ENCODE measurements around the gene ANKZF1. TPM values are rescaled to one million over a fixed set of nuclear protein-coding genes. Genes with fewer than 3 reads are reported as not detected.
"Not testable (repeated sequence)": the region's sequence is repeated elsewhere in the genome, so short reads cannot be mapped to it uniquely, and the experiment has no call there.

Gene ANKZF1
- total RNA-seq, 1 donor, result 38.5 TPM

DNA sequence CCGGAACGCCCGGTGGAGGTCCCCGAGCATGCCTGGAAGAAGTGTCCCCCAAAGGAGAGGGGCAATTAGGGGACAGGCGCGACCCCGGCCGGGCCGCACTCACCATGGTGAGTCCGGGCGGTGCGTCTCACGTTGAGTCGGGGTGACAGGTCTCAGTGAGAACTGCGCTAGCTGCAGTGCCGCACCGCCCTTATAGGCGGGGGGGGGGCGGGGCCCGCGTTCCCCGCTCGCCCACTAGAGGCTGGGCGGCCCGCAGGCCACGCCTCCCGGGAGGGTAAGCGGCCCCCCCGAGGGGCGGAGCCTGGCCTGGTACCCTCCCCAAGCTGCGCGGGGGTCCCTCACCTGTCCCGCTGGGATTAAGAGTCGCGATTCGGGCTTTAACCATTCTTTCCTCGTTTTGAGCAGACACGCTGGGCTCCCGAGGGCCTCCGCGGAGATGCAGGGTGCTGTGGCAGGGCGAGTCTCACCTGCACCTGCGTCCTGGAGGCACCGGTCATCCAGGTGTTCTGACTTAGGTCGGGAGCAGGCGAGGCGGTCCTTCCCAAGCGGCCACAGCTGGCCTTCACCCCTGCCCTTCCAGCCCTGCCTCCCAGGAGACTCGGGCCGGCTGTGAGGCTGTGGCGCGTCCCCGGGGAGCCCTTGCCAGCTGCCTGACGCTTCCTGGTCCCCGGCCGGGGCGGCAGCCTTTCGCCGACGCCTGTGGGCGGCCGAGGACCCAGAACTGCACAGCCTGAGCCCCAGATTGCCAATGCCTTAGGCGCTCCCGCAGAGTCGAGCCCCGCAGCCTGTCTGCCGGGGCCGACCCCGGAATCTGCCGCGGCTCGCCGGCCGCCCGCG, 24.4 kb downstream of the ANKZF1 start, which contains the start of gene TUBA4A:
Gene TUBA4A (minus strand): TSS at position 166 of the 837 bp plus-strand sequence. CDS start 60 bp downstream, at position 106.
- DNase-seq (ENCODE audit: low read depth in 2 of 3, low spot score in 2 of 3), result peak; percentile 78 to 85 (median 83)

DNA sequence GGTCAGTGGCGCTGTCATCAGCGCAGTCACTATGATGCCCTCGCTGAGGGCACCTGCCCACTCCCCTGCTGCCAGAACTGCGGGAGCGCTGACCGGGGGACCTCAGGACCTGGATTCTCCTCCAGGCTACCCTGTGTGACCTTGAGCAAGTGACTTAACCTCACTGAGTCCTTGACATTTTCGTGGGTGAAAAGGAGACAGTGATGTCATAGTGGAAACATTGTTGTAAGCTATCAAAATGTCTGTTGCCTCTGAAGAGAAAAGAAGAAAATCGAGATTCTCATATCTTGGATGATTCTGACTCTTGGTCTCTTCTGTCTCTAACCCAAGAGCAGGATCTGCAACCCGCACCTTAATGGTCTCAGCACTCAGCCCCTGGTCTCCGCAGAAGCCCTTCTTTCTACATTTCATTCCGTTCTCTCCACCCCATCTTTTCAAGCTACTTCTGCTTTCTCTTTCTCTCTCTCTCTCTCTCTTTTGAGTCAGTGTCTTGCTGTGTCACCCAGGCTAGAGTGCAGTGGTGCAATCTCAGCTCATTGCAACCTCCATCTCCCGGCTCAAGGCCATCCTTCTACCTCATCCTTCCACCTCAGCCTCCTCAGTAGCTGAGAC, 25.1 kb downstream of the ANKZF1 start:
- peak in 2 of 3 donors; percentile 62 to 74 for DNase-seq (ENCODE audit: low read depth in 2 of 3, low spot score in 2 of 3)

DNA sequence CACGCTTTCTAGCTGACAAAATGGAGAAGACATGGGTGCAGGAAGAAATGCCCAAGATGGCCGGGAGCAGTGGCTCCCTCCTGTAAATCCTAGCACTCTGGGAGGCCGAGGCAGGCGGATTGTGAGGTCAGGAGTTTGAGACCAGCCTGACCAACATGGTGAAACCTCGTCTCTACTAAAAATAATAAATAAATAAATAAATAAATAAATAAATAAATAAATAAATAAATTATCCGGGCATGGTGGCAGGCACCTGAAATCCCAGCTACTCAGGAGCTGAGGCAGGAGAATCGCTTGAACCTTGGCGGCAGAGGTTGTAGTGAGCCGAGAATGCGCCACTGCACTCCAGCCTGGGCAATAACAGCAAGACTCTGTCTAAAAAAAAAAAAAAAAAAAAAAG, 29.3 kb downstream of the ANKZF1 start:
- DNase-seq (ENCODE audit: low read depth in 2 of 3, low spot score in 2 of 3), result not testable (repeated sequence)

DNA sequence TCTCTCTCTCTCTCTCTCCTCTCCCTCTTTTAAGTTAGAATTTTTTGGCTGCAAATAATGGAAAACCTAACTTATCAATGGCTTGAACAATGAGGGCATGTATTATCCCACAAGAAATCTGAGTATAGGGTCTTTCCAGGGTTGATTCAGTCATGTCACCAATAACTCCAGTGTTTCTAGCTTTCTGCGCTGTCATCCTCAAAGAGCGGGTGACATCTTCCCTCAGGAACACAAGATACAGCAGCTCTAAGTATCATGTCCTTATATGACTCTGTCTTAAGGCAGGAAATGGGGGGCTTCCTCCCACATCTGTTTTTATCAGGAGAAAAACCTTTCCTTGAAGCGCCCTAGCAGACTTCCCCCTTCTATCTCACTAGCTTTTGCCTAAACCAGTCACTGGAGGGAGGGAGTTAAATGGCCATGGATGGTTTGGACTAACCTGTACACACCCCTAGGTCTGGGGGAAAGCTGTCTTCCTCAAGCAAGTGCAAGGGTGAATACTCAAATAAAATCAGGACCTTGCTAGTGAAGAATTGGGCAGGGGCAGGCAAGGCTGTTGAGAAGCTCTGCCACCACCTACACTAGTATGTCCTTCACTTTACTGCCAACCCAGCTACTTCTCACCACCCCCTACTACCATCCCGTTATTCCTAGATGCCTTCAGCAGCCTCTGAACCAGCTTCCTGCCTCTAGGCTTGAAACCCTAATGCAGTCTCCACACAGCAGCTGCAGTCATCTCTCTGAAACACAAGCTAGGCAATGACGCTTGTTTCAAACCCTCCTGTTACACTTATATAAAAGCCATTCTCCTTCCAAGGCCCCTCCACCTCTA, 31.6 kb downstream of the ANKZF1 start:
- no peak for DNase-seq (ENCODE audit: low read depth in 2 of 3, low spot score in 2 of 3)

DNA sequence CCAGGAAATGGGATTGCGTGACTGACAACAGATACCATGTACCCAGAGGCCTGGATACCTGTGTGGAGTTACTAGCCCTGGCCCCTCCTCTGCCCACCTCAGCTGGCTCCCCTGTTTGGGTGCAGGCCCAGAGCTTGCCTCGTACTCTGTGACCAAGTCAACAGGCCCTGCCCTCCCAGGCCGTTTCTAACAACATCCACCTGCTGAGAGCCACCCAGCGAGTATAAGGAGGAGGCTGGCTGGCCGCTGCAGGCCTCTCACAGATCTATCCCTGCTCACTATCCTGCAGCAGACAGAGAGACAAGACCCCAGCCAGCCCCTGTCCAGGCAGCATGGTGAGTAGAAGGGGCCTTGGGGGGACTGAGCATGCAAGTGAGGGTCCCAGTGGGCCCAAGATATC, 36.6 kb downstream of the ANKZF1 start:
- no peak for DNase-seq (ENCODE audit: low read depth in 2 of 3, low spot score in 2 of 3)

DNA sequence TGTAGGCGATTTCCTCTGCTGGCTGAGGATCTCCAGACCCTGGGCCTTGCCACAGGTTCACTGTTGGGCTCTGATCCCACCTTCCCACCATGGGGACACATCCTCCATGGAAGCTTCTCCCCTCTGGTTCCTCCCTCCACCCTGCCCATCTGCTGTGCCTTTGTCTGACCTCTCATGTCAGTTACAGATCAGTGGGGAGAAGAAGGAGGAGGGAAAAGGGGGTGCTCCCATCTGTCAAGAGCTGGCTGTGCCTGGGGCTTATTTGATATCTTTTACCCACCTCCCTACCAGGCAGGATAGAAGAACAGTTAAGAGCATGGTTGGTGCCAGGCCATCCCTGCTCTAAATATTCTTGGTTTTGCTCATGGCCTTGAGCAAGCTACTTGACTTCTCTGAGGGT, 37.3 kb downstream of the ANKZF1 start:
- no peak for DNase-seq (ENCODE audit: low read depth in 2 of 3, low spot score in 2 of 3)

DNA sequence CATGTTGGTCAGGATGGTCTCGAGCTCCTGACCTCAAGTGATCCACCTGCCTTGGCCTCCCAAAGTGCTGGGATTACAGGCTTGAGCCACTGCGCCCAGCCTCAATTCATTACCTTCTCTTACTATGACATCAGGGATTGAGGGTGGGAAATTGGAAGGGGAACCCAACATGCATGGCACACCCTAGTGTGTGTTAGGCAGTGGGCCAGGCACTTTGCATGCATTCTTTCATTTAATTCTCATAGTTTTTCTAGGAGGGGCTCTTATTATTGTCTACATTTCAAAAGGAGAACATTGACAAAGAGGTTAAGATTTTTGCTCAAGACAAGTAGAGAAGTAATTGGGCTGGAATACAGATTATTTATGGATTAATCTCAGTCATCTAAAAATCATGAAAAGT, 38.7 kb downstream of the ANKZF1 start:
- no peak for DNase-seq (ENCODE audit: low read depth in 2 of 3, low spot score in 2 of 3)

DNA sequence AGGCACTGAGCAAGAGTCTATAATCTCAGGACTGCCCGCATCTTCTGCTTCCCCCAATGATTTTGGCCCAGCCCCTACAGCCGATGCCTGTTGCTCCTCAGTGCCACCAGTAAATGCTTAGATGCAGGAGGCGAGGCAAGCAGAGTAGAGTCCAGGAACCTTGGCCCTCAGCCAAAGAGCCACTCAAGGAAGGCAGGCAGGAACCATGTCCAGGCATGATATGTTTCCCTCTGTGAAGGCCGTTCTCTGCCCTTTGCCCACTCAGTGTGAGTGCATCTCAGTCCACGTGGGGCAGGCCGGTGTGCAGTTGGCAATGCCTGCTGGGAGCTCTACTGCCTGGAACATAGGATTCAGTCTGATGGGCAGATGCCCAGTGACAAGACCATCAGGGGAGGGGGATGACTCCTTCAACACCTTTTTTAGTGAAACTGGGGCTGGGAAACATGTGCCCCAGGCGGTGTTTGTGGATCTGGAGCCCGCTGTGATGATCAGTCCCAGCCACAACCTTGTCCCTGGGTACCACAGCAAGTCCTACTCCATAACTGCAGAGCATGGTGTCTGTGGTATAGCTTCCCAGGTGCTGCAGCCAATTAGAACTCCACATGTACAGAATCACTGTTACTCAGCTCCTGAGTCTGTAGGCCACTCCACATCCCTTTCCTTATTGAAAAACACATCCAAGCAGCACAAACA, 39.9 kb downstream of the ANKZF1 start:
- no peak for DNase-seq (ENCODE audit: low read depth in 2 of 3, low spot score in 2 of 3)

DNA sequence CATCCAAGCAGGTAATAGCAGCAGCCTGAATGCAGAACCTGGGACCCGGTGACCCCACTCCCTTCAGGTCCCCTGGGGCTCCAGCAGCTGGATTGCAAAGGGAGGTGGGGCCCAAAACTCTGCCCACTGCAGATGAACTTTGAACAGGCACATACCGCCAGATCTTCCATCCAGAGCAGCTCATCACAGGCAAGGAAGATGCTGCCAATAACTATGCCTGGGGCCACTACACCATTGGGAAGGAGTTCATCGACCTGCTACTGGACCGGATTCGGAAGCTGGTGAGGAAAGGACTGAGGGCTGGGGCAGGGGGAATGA, 40.4 kb downstream of the ANKZF1 start:
- no peak for DNase-seq (ENCODE audit: low read depth in 2 of 3, low spot score in 2 of 3)

DNA sequence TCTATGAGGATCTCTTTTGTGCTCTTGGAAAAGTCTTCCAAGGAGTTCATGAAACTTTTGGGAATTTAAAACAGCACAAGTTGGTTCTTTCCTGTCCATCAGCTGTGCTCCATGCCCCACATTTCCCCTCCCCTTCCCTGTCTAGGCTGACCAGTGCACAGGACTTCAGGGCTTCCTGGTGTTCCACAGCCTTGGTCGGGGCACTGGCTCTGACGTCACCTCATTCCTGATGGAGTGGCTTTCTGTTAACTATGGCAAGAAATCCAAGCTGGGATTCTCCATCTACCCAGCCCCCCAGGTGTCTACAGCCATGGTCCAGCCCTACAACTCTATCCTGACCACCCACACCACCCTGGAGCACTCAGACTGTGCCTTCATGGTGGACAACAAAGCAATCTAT, 41.4 kb downstream of the ANKZF1 start:
- no peak for DNase-seq (ENCODE audit: low read depth in 2 of 3, low spot score in 2 of 3)

DNA sequence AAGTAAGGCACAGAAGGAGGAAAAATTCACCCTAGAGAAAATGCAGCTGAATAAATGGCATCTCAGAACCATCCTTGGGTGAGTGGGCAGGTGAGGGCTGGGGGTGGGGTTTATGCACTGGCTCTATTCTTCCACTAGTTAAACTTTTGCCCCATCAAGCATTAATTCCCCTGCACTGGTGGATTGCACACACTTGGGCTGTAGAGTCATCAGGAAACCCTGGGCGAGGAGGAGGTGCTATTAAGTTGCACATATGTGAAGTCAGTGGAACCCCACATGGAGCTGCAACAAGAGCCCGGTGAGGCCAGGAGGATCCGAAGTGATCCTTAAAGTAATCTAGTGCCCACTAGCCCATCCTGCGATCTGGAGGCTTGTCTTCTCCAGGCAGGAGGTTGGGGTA, 42.8 kb downstream of the ANKZF1 start:
- no peak for DNase-seq (ENCODE audit: low read depth in 2 of 3, low spot score in 2 of 3)

DNA sequence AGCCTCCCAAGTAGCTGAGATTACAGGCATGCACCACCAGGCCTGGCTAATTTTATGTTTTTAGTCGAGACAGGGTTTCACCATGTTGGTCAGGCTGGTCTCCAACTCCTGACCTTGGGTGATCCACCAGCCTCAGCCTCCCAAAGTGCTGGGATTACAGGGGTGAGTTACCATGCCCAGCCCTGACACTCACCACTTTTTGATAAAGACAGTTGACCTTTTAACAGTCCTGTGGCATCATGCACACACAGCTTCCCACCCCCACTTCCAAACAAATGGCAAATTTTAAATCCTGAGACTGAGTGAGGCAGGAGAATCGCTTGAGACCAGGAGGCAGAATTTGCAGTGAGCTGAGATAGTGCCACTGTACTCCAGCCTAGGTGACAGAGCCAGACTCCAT, 43.4 kb downstream of the ANKZF1 start:
- DNase-seq (ENCODE audit: low read depth in 2 of 3, low spot score in 2 of 3), result no peak

DNA sequence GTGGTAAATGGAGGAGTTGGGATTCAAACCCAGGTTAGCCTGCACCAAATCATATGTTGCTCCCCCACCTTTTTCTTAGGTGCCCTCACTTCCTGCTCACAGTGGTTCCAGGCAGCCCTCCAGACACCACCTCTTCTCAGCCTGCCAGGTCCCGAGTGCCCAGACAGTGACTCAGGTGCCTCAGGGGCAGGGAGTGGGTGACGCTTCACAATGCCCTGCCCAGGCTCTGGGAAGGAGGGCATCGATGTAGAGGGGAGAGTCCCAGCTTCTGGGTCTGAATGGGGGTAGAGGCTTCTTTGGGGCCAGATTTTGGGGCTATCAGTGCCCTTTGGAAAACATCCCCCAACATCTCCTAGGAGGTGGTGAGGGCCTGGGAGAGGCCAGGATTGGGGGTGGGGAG, 44.3 kb downstream of the ANKZF1 start:
- no peak for DNase-seq (ENCODE audit: low read depth in 2 of 3, low spot score in 2 of 3)

DNA sequence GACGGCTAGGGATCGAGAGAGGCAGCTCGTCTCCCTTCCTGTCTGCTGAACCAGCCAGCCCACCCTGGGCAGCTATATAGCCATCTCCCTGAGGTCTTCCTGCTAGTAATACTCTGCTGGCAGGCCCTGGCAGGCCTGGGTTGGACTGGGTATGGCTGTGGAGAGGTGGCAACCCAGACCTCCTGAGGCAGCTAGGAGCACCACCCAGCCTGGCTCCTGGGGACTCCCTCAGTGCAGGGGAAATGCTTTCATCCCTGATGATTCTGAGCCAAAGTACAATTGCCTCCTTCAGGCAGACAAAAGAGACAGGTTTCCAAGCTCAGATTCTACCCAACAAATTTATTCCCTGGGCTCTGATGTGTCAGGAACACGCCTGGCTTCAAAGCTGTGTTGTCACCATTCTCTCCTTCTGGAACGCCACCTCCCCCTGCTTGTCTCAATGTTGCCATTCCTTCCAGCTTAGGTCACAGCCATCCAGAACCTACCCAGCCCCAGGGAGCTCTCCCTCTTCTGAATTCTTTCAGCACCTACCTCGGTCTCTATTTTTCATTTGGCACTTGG, 44.8 kb downstream of the ANKZF1 start:
- no peak for DNase-seq (ENCODE audit: low read depth in 2 of 3, low spot score in 2 of 3)

DNA sequence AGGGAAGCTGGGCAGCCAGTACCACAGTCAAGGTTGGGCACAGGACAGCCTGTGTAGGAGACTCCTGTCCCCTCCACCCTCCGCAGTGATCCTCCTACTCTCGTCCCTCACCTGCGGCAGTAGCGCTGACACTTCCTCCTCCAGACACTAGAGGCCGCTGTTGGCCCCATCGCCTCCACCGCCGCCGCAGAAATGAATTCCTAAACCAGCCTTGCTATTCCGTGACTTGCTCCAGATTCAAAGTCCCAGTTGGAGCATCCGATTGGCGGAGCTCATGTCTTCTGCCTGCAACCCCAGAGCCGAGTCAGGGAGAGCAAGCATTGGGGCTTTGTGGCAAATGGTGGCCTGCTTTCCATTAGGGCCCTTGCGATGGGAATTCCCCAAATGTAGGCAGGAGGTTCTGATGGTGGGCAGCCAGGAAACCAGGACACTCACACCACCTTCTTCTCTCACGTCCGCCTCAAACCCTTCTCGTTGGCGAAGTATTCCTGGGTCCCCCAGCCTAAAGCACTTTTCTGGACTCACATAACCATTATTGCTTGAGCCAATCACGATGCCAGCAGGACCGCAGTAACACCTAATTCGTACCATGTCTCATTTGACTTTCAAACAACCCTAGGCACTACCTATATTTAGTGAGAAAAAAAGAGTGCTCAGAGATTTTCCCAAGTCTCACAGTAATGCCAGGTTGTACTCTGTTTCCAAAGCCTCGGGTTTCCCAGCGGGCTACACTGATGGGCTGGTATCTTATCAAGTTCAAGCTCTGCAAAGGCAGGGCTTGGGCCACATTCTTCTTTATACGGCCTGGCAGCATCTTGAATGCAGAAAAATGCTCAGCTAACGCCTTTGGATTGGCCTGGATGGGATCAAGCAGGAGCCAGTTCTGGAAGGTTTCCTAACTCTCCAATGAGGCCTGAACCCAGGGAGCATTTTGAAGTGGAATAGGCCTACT, 48.4 kb downstream of the ANKZF1 start:
- peak; percentile 55 to 69 (median 63) for DNase-seq (ENCODE audit: low read depth in 2 of 3, low spot score in 2 of 3)

DNA sequence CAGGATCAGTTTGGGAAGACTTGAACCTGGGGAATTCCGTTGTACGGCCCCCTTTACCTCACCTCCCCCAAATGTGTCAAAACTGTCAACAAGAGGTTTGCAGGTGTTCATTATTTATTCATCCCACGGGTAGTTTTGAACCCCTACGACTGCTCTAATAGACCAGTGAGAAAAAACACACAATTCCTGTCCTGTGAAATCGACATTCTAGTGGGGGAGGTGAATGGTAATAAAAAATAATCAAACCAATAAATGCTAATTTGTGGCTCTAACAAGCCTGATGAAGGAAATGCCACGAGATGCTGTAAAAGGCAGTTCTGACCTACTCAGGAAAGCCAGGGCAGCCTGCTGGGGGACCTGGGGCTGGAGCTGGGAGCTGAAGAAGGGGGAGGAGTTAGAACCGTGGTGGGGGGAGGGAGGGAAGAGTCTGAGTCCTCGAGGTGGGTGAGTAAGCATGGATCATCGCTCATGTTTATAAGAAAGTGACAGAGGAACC, 49.1 kb downstream of the ANKZF1 start:
- DNase-seq (ENCODE audit: low read depth in 2 of 3, low spot score in 2 of 3), result peak in 1 of 3 donors; percentile 11

DNA sequence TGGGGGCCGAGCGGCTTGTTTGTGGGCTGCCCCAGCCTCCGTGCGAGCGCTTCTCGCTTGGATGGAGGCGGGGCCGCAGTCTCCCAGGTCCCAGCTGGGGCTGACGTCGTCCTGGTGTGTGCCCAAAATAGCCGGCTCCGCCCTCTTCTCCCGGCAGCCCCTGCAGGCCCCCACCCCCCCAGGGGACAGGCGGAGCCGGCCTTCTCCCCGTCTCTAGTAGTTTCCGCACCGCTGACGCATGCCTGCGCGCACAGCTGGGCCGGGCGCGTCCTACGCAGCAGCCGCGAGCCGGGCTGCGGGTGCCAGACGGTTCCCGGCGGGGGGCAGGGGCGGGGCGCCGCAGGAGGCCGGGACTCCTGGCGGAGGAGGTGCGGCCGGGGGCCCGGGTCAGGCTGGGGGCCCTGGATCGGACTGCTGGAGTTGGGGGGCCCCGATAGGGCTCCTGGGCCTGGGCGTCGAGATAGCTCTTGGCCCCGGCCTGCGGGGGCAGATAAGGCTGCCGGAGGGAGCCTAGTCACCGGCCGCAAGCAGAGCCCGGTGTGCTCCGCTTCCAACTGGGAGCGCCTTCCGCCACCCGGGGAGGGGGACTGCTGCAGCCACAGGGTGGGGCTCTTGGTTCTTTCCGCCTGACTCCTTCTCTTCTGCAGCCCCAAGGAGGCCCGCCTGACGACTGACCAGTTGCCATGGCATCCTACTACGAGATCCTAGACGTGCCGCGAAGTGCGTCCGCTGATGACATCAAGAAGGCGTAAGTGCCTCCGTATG, 49.7 kb downstream of the ANKZF1 start, which contains the start of gene DNAJB2:
Gene DNAJB2 (plus strand): TSS at position 216 of the 765 bp plus-strand sequence. CDS start 468 bp downstream, at position 684.
- peak; percentile 94 to 99 (median 99) for DNase-seq (ENCODE audit: low read depth in 2 of 3, low spot score in 2 of 3)

DNA sequence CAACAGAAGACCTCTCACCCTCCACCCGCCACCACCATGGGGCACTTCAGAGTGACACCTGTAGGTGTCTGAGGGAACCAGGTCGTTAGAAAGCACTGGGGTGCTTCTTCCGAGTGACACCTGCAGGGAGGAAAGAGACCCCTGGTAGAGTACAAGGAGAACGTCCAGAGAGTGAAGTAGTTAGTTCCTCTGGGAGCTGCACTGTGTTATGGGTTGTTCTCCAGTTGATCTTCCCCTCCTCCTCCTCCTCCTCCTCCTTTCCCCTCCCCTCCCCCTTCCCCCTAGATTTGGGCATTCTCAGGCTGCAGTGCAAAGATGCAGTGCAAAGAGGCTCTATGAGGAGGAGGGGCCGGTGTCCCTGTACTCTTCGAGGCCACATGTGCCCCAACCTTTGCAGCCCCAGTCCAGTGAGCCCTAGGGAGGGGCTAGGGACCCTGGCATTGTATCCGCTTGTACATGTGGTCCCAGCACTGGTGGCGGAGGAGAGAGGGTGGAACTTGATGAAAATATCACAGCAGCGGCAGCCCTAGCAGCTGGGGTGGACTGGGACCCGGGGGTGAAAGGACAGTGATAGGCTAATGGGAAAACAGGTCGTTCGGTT, 50.4 kb downstream of the ANKZF1 start:
- DNase-seq (ENCODE audit: low read depth in 2 of 3, low spot score in 2 of 3), result no peak
